Ishikawa (cell line): ENCODE results near the gene GPR39.

Source experiments
- CEBPB ChIP-seq: IDR thresholded peaks from 2 replicates; pipeline ENCODE4 v1.6.1; 2012
- CREB1 ChIP-seq: IDR thresholded peaks from 2 replicates; pipeline ENCODE4 v1.6.1; 2012; ENCODE audit warnings: low read depth
- EP300 ChIP-seq: IDR thresholded peaks from 2 replicates; pipeline ENCODE4 v1.6.1; 2012; ENCODE audit warnings: borderline replicate concordance
- FOXM1 ChIP-seq: IDR thresholded peaks from 2 replicates; pipeline ENCODE4 v1.6.1; 2012; ENCODE audit warnings: low read depth, borderline replicate concordance
- MAX ChIP-seq: IDR thresholded peaks from 2 replicates; pipeline ENCODE4 v1.6.1; 2012
- NFIC ChIP-seq: IDR thresholded peaks from 2 replicates; pipeline ENCODE4 v1.6.1; 2012
- RAD21 ChIP-seq: IDR thresholded peaks from 2 replicates; pipeline ENCODE4 v1.6.1; 2012; ENCODE audit warnings: low read depth
- REST ChIP-seq: IDR thresholded peaks from 2 replicates; pipeline ENCODE4 v1.6.1; 2012; ENCODE audit warnings: low read depth, mild to moderate bottlenecking
- TAF1 ChIP-seq: IDR thresholded peaks from 2 replicates; pipeline ENCODE4 v1.6.1; 2012; ENCODE audit warnings: low read depth, mild to moderate bottlenecking
- TCF12 ChIP-seq: IDR thresholded peaks from 2 replicates; pipeline ENCODE4 v1.6.1; 2012; ENCODE audit warnings: low read depth
- TEAD4 ChIP-seq: IDR thresholded peaks from 2 replicates; pipeline ENCODE4 v1.6.1; 2012
- YY1 ChIP-seq: IDR thresholded peaks from 2 replicates; pipeline ENCODE4 v1.6.1; 2012; ENCODE audit warnings: low read depth

- TF ChIP-seq TCF12 (no peak), REST (no peak), MAX (no peak), EP300 (no peak), TEAD4 (no peak), TAF1 (no peak), CREB1 (no peak), RAD21 (no peak), CEBPB (no peak), NFIC (no peak), FOXM1 (no peak), YY1 (no peak)
These were observed 228.6 kb downstream of the GPR39 start for GRCh38 chr2:132645176-132645575.
